Left hindlimb (tissue), 1 donor: Measurements from ENCODE around the gene MYO5C.
A peak's percentile ranks its signal among the peaks of the same experiment; 100 is the strongest.

Source experiments
- DNase-seq: peaks from one replicate; pipeline ENCODE4 v3.0.0-alpha.2; 2018

MYO5C gene

GRCh38 chr15:52278135-52278534, 17.5 kb downstream of the MYO5C start:
- no peak for DNase-seq

GRCh38 chr15:52277575-52277974, 18.0 kb downstream of the MYO5C start:
- no peak for DNase-seq

DNA sequence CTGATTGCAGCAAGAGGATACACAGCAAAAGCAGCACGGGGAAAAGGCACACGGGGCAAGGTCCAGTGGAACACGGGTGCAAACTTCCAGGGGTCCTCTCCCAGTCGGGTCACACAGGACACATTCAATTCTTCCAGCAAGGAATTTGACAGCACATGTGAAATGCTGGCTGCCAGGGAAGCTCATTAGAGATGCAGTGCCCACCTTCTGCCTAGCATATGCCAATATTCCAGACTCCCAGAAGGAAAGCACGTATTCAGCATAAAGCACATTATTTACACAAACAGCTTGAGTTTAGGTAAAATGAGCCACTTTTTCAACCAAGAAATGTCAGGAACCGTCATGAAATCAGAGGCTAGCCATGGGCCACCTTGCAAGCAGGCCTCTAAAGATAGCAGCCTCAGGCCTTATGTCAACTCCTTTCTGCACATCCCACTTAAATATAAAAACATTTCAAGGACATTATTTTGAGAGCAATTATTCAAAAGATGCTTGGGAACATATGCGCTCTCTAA, 19.3 kb downstream of the MYO5C start:
- DNase-seq: no peak

DNA sequence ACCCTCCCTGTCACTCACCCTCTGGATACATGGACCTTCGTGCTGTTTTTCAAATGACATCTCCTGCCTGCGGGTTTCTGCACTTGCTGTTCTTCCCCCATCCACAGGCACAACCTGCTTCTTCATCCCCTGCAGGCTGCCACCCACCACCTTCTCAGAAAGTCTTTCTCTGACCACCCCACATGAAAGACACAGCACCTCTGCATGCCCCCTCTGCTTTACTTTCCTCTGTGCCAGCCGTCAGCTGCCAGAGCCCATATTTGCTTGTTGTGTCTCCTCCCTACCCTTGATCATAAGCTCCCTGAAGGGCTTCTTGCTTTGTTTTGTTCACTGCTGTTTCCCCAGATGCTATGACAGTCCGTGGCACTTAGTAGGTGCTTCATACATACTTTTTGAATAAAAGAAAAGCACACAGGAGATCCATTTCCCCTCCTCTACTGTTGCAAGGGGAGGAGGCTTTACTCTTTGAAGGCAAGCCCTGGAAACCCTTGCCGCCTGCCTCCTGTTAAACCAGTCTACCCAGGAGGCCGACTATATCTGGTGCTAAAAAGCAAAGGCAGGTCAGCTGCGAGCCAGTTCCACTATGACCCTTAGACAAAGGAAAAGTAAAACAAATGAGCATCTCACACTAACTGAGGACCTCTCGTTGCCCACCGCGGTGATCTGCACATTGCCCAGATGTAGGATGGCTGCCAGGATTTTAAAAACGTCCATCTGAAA, 31.9 kb downstream of the MYO5C start:
- DNase-seq: no peak

- no peak for DNase-seq
These were observed 33.2 kb downstream of the MYO5C start for GRCh38 chr15:52262364-52262763.

DNA sequence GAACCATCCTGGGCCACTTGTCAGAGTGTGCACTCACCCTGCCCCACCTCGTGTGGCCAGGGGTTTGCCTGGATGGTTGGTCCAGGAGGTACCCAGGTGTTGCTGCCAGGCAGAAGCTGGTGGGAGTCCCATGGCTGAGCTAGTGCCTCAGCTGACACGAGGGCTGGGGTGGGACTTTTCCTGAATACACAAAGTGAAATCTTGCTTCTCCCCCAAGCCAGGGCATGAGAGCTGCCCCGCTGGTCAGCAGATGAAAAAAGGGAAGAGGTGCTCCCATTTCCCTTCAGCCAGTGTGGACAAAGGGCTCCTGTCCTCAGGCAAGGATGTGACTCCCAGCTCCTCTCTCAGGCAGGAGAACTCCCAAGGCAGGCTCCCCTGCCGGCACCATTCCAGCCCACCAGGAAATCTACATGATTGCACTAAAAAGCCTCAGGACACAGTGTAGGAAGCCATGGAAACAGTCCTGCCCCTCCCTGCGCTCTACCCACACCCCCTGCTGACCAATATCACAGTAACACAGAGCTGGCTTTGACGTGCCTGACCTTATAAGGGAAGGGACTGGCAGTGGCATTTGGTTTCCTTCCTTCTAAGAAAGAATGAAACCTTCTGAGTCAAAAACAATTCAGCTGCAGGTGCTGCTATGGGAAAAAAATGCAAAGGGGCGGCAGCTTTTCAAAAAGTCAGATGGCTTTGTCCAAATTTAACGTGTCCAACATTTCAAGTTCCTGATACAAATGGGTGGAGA, 33.9 kb downstream of the MYO5C start:
- DNase-seq: peak; percentile 62

DNA sequence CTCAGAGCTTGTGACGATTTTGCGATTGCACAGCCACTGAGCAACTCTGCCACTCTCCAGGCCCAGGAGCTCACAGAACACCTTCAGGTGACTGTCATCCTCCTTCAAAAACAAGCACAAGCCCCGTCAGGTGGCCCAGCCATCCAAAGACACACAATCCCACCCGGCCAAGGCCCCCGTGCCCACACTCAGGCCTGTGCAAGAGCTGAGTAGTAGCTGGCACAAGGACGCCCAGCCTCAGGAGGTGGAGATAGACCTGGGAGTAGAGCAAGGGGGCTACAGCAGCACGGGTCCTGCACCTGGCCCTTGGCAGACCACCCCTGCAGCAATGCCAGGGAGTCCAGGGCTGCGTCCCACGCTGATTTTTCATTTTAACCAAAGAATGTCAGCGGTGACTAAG, 34.6 kb downstream of the MYO5C start:
- DNase-seq: no peak

DNA sequence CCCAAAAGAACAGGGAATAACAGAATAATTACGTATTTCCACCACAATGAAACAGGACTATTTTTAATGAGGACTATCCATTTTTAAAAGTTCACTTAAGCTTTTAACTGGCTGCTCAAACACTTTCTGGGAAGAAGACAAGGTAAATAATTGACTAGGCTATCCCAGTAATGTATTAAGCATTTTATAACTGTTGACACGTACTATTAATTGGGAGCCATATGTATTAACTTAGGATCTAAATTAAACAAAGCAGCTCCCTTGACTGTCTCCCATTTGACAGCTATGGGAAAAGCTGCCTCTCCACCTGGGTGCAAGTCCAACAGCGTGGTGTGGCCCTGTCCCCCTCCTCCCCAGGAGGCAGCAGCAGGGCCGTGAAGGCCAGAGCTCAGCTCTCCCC, 36.1 kb downstream of the MYO5C start:
- no peak for DNase-seq

DNA sequence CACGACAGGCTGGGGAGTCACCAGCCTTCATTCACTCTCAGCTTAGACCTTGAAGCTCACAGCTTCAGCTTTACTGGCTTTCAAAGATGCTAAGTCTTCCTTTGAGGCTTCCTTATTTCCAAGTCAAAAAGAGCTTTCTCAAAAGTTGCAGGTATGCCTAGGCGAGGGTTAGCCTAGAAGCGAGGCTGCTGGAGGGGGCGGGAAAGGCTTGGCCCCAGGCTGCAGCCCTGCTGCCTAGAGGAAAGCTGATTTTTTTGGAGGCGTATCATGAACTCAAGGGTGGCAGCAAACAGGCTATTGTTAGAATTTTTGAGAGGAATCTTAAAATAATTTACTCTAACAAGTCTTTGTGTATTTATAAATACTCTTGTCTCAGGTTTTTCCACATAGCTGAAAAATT, 37.1 kb downstream of the MYO5C start:
- no peak for DNase-seq

GRCh38 chr15:52257734-52258062, 37.9 kb downstream of the MYO5C start:
- no peak for DNase-seq

DNA sequence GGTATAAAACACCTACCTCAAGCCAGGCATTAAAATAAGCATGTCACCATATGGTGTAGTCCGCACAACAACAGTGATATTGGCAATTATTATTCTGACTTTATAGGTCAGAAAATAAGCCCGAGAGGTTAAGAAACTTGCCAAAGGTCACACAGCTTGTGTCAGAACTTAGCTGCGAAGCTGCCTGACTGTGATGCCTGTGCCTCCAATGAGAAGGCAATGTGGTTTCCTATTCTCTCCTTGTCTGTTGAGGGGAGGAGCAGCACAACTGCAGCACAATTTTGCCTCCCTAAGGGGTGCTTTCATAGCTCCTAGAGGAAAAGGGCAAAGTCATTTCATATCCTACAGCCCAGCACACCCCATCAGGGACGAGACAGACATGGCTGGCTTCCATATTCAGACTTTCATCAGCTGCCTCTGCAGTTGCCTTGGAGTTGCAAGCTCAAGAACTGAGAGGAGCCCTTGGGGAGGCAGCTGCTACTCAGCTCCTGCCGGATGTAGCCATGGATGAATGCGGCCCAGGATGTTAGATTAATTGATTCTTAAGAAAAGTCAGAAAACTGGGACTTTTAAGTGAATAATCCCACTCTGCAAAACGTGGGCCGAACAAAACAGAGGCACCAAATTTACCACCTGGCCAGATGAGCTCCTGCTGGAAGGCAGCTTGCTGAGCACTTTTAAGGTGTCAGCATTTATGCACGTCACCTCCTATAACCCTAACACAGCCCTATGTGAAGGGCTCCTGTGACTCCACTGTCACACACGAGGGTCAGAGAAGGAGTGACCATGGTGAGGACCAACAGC, 38.5 kb downstream of the MYO5C start:
- no peak for DNase-seq

GRCh38 chr15:52256366-52256765, 39.2 kb downstream of the MYO5C start:
- DNase-seq: peak; percentile 84

GRCh38 chr15:52255935-52256334, 39.7 kb downstream of the MYO5C start:
- DNase-seq: no peak

DNA sequence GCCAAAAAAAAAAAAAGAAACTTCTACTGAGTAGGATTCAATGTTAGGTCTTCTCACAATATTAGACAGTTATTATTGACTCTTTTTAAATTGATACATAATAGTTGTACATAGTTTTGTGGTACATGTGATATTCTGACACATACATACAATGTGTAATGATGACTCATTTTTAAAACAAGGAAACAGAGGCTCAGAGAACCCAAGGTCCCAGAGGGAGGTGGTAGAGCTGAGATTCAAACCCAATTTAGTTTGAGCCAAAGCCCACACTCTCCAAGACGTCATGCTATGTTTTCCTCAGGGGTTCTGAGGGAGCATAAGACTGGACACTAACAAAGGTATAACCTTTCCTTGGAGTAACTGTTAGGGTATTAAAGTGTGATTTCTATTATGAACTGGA, 40.6 kb downstream of the MYO5C start:
- DNase-seq: no peak

GRCh38 chr15:52254391-52254790, 41.2 kb downstream of the MYO5C start:
- no peak for DNase-seq

DNA sequence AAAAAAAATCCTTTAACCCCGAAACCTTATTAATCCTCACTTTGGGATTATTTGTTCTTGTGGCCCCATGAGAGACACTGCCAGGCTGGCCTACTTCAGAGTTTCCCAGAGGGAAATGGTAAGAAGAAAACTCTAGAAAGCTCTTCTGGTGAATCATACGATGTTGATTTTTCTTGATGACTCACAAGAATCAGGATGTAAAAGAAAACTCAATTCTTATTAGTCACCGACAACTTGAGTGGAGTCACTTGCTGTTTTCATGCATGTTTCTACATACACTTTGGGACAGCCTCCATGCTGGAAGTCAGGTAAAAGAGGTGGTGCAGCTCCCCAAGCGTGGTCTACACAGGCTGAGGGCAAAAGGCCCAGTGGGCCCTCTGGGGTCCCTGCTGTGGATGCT, 42.8 kb downstream of the MYO5C start:
- DNase-seq: no peak

DNA sequence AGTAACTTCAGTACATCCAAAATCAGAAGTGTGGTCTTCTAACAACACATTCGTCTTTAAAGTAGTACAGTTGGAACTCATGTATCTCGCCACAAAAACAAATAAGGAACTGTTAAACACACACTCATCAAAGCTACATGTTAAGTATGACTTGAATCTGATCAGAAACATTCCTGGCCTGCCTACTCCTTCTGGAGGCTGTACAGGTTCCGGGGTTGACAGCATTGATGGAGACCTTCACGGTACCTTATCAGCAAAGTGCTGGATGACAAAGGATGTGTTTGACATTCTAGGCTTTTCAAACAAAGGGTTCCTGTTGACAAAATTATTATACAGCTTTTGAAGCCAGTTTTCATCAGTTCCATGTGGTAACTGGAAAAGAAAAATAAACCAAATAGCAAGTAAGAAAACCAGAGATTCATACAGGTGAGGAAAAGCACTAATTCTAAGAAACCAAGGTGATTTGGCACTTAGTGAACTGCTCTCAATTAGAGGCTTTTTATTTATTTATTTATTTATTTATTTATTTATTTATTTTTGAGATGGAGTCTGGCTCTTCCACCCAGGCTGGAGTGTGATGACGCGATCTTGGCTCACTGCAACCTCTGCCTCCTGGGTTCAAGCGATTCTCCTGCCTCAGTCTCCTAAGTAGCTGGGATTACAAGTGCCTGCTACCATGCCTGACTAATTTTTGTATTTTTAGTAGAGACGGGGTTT, 44.3 kb downstream of the MYO5C start:
- DNase-seq: no peak

DNA sequence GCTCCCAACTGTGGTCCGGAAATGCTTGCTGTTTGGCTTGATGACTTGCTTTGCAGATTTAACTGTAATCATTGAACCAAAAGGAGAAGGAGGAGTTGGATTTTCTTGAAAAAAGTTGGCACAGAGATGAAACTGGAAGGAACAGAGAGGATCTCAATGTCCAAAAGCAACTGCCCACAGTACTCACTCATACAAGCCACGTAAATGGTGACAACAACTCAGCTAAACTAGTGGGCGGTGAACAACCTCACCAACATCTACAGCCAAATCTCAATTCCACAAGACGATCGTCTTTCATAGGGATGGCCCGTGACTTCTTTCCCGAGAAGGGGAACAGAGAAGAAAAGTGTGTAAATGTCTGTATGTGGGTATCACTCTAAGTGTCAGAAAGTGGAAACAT, 48.1 kb downstream of the MYO5C start:
- DNase-seq: no peak

DNA sequence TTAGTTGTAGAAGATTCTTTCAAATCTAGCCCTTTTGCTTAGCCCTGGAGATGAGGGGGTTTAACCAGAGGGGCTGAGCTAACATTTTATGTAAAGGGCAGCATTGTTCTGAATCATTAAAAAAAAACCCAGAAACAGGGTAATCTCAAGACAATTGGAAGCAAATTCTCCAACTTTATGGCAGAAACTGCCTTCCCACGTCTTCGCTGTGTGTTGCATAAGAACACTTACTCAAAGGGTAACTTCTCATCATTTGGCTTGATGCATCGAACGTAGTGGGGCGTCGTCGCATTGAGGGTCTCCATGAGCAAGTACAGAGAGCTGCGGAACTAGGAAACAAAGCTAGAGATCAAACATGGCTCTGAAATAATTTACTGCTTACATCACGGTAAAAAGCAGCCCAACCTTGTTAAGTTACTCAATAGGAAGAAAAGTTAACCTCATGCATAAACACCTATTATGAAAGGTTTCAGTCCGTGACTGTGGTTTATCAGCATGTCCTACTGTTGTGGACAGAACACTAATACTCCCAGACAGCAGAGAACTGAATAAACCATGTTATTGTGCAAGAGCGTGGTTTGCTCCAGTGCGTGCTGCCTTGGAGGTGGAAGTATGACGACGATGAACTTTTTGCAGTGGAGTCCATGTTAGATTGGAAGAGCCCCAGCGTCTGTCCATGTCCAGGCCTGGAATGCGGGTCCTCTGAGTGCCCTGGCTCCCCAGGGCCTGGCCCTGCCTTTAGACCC, 48.7 kb downstream of the MYO5C start:
- no peak for DNase-seq

DNA sequence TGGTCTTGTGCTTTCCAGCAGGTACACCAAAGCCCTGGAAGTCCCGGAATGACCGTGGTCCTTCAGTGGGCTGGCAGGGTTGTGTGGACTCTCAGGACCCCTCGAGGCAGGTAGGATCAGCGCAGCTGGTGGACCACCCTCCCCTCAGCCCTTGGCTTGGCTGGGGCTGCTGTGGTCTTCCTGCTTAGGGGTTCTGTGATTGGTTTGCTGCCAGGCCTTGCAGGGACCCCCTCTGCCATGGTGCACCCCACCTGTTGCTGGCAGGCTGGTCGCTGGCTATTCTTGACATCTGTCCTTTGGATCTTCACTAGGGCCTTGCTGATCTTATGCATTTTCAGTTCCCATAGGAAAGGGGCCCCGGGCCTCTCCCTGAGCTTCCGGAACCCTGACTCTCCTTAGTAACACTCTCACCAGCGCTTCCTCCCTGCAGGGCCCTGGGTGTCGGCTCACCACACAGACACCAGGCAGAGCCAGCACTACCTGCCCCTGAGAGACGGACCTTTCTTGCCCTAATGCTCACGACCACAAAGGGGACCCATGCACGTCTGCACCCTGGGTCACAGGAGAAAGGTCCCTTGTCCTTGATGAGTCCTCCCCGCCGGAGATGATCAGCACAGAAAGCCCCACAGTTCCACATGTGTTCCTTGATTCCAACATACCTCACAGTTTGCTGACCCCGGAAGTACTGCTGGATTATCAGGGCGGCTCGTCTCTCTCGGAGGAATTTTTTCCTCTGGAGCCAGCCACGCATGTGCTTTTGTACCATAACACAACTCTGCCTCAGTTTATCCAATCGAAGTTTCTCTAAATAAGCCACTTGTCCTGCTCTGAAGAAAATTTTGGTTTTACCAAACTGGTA, 51.7 kb downstream of the MYO5C start:
- DNase-seq: no peak

- DNase-seq: no peak
These were observed 52.3 kb downstream of the MYO5C start for GRCh38 chr15:52243286-52243685.
